Measurements from ENCODE around the gene ANKRD28. TPM values are rescaled to one million over a fixed set of nuclear protein-coding genes. Genes with fewer than 3 reads are reported as not detected.

ANKRD28 gene
- total and polyA plus RNA-seq, 2 of the 4 experiments (the other 2 are of a cell fraction) = 52.6 to 211 TPM

GRCh38 chr3:15803921-15804320 is 6.1 kb upstream of the ANKRD28 start:
- no TSS peak for BruUV-seq (replicated peaks)
- no peak overlapping the region for H2AK5ac ChIP-seq (ENCODE audit: low read depth, low read length)
- no peak overlapping the region for H4K91ac ChIP-seq (ENCODE audit: insufficient read depth, low read depth, low read length)
- H3K18ac ChIP-seq (ENCODE audit: low read depth, low read length) = no peak overlapping the region
- ChIA-PET CTCF (no interaction called here), POLR2A (ENCODE audit: unreplicated experiment) (no interaction called here)
- no peaks in the 10 kb centered on the region for H4K20me1 ChIP-seq (ENCODE audit: insufficient read depth, low read length)
- H3K27me3 ChIP-seq (ENCODE audit: control insufficient read depth, insufficient read depth, low read length) = no peaks in the 10 kb centered on the region
- no peak overlapping the region for H3K56ac ChIP-seq (ENCODE audit: extremely low read depth, insufficient read depth, low read length)
- no peak overlapping the region for H3K27ac ChIP-seq (ENCODE audit: insufficient read depth, low read length)
- intact Hi-C loops (cut with micrococcal nuclease) = no loop called here
- ATAC-seq (ENCODE audit: low read depth) (no peak), DNase-seq (no peak)
- H2BK120ac ChIP-seq (ENCODE audit: low read depth, low read length) = no peak overlapping the region
- no peak overlapping the region for H2BK5ac ChIP-seq (ENCODE audit: low read depth, low read length, poor library complexity, severe bottlenecking)
- TF ChIP-seq RFX5 (IDR thresholded peaks at IDR 0.05; ENCODE audit: low read depth, low read length) = no peak
- no peak for TF ChIP-seq CEBPB (IDR thresholded peaks at IDR 0.05; ENCODE audit: low read depth, low read length)
- TF ChIP-seq SMC3 (IDR thresholded peaks at IDR 0.05; ENCODE audit: low read depth, low read length) = no peak
- no peak for TF ChIP-seq POLR2A (IDR thresholded peaks at IDR 0.05; ENCODE audit: low read depth, low read length)
- no peak for TF ChIP-seq MXI1 (IDR thresholded peaks at IDR 0.05; ENCODE audit: borderline replicate concordance, low read depth, low read length)
- TF ChIP-seq, protein P1, sequence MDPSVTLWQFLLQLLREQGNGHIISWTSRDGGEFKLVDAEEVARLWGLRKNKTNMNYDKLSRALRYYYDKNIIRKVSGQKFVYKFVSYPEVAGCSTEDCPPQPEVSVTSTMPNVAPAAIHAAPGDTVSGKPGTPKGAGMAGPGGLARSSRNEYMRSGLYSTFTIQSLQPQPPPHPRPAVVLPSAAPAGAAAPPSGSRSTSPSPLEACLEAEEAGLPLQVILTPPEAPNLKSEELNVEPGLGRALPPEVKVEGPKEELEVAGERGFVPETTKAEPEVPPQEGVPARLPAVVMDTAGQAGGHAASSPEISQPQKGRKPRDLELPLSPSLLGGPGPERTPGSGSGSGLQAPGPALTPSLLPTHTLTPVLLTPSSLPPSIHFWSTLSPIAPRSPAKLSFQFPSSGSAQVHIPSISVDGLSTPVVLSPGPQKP (IDR thresholded peaks at IDR 0.05; ENCODE audit: borderline replicate concordance, low read depth, low read length) = no peak
- TF ChIP-seq FOS (IDR thresholded peaks at IDR 0.05; ENCODE audit: low read depth, low read length) = no peak
- TF ChIP-seq CHD1 (IDR thresholded peaks at IDR 0.05; ENCODE audit: low read depth, low read length) = no peak
- TF ChIP-seq RAD21 (IDR thresholded peaks at IDR 0.05; ENCODE audit: low read length) = no peak
- no peak for TF ChIP-seq BHLHE40 (IDR thresholded peaks at IDR 0.05; ENCODE audit: low read depth, low read length)
- TF ChIP-seq MAFK (IDR thresholded peaks at IDR 0.05; ENCODE audit: low read depth, low read length) = no peak
- TF ChIP-seq MAZ (IDR thresholded peaks at IDR 0.05; ENCODE audit: borderline replicate concordance, low read depth, low read length) = no peak
- TF ChIP-seq NFE2L2 (IDR thresholded peaks at IDR 0.05; ENCODE audit: low read depth, low read length) = no peak
- no peak for TF ChIP-seq CTCF (conservative IDR thresholded peaks at IDR 0.05; ENCODE audit: low read depth, low read length)
- no peak for TF ChIP-seq RCOR1 (IDR thresholded peaks at IDR 0.05; ENCODE audit: insufficient replicate concordance, low read length)
- TF ChIP-seq, protein P2, sequence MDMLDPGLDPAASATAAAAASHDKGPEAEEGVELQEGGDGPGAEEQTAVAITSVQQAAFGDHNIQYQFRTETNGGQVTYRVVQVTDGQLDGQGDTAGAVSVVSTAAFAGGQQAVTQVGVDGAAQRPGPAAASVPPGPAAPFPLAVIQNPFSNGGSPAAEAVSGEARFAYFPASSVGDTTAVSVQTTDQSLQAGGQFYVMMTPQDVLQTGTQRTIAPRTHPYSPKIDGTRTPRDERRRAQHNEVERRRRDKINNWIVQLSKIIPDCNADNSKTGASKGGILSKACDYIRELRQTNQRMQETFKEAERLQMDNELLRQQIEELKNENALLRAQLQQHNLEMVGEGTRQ (IDR thresholded peaks at IDR 0.05; ENCODE audit: low read depth, low read length) = no peak
- H3K9ac ChIP-seq (ENCODE audit: low read depth, low read length) = no peak overlapping the region
- WGBS, 2 experiments (ENCODE audit: extremely low coverage in 2 of 2, insufficient read length in 1 of 2) = no CpG with 5 or more reads among the region's 2 CpGs
- H3K14ac ChIP-seq (replicated peaks; ENCODE audit: low read depth, low read length) = no peak overlapping the region
- no peak overlapping the region for H3K4ac ChIP-seq (ENCODE audit: low read depth, low read length)
- H4K8ac ChIP-seq (ENCODE audit: low read depth in 2 of 2, low read length in 2 of 2) = no peak overlapping the region
- dilution Hi-C loops (cut with HindIII; ENCODE audit: low sequenced_read_pairs, unreplicated experiment) = no loop called here
- H3K4me1 ChIP-seq (ENCODE audit: control insufficient read depth, insufficient read depth, low read length) = peaks cover 3% of the 10 kb centered on the region; the same call in 1 of the 2 replicates
- H3K9me3 ChIP-seq (ENCODE audit: control insufficient read depth, insufficient read depth, low read length) = no peaks in the 10 kb centered on the region
- H3K9me1 ChIP-seq (ENCODE audit: insufficient read depth, low read length) = peaks cover 5% of the 10 kb centered on the region; the same call in 1 of the 2 replicates
- no peak overlapping the region for H2AFZ ChIP-seq (replicated peaks; ENCODE audit: low read length, poor library complexity)
- no peak overlapping the region for H3K4me2 ChIP-seq (ENCODE audit: low read depth, low read length)
- no peaks in the 10 kb centered on the region for H3K36me3 ChIP-seq (ENCODE audit: control insufficient read depth, insufficient read depth, low read length)
- no peak overlapping the region for H2AK9ac ChIP-seq (replicated peaks; ENCODE audit: low read depth, low read length, poor library complexity)
- H2BK15ac ChIP-seq (ENCODE audit: low read depth, low read length) = no peak overlapping the region
- H4K5ac ChIP-seq (ENCODE audit: low read depth, low read length) = no peak overlapping the region
- no peak overlapping the region for H3K23ac ChIP-seq (ENCODE audit: low read depth, low read length)
- in situ Hi-C loops (cut with MboI; ENCODE audit: low sequenced_read_pairs) = loop anchor here (10.0 kb wide), 1 partner anchor 159 kb away; no protein-coding TSS in a partner anchor
- peaks cover 41 to 51% of the 10 kb centered on the region in 2 experiments for H3K79me1 ChIP-seq (ENCODE audit: low read depth in 1 of 2, low read length in 2 of 2)
- no peak overlapping the region for H2BK20ac ChIP-seq (ENCODE audit: low read depth, low read length)
- H3K4me3 ChIP-seq (ENCODE audit: insufficient read depth, low read depth, low read length) = no peak overlapping the region

All from IMR-90 (cell line).